Jurkat, Clone E6-1 (cell line): ENCODE measurements around the gene EIF2S3B. TPM values are rescaled to one million over a fixed set of nuclear protein-coding genes. Genes with fewer than 3 reads are reported as not detected.
"Not testable (repeated sequence)": the region's sequence is repeated elsewhere in the genome, so short reads cannot be mapped to it uniquely, and the experiment has no call there.

Experiments
- DNase-seq: peaks from one replicate; pipeline ENCODE4 v3.0.0-alpha.2; 2011; ENCODE audit warnings: low read depth, low spot score
- H3K4me3 ChIP-seq: 2 replicates; pipeline ENCODE4 v1.5.1; 2011; ENCODE audit warnings: mild to moderate bottlenecking, low read length, control low read depth, moderate library complexity
- polyA plus RNA-seq: library from polyadenylated mRNA; unstranded; fragments of >200 nt; gene quantifications from one replicate; pipeline ENCODE4 v1.2.1, GENCODE V29; 2012; ENCODE audit warnings: missing spikeins; ENCODE audit not compliant: insufficient read length, insufficient read depth

The EIF2S3B gene
- polyA plus RNA-seq: 4.5 TPM

GRCh38 chr12:10505620-10506019 lies at the start of gene EIF2S3B:
EIF2S3B (plus strand) TSS chr12:10505890; CDS start chr12:10505903, 13 bp downstream.
- DNase-seq: no peak
- H3K4me3 ChIP-seq: no peak within 1 kb of the TSS

GRCh38 chr12:10456856-10457255 lies 48.8 kb upstream of the EIF2S3B start:
- no peak overlapping the region for H3K4me3 ChIP-seq
- no peak for DNase-seq

- no peak for DNase-seq
- no peak overlapping the region for H3K4me3 ChIP-seq
These were observed 47.9 kb upstream of the EIF2S3B start for GRCh38 chr12:10457760-10458159.

GRCh38 chr12:10466311-10466710 lies 39.4 kb upstream of the EIF2S3B start:
- DNase-seq: no peak
- H3K4me3 ChIP-seq: no peak overlapping the region

- no peak overlapping the region for H3K4me3 ChIP-seq
These were observed 36.0 kb upstream of the EIF2S3B start for GRCh38 chr12:10469701-10470100.

GRCh38 chr12:10472808-10473207 lies 32.9 kb upstream of the EIF2S3B start:
- not testable (repeated sequence) for H3K4me3 ChIP-seq, DNase-seq

More at GRCh38 chr12:10469701-10470100, 36.0 kb upstream of the EIF2S3B start:
- DNase-seq: no peak

- DNase-seq, H3K4me3 ChIP-seq: not testable (repeated sequence)
These were observed 23.8 kb upstream of the EIF2S3B start for GRCh38 chr12:10481901-10482300.

GRCh38 chr12:10487328-10487727 lies 18.4 kb upstream of the EIF2S3B start:
- DNase-seq, H3K4me3 ChIP-seq: not testable (repeated sequence)

GRCh38 chr12:10491766-10492165 lies 13.9 kb upstream of the EIF2S3B start:
- DNase-seq: no peak

GRCh38 chr12:10497602-10498001 lies 8.1 kb upstream of the EIF2S3B start:
- H3K4me3 ChIP-seq: no peak overlapping the region
- DNase-seq: no peak

More at GRCh38 chr12:10491766-10492165, 13.9 kb upstream of the EIF2S3B start:
- no peak overlapping the region for H3K4me3 ChIP-seq

- DNase-seq: no peak
- no peak overlapping the region for H3K4me3 ChIP-seq
These were observed 7.6 kb upstream of the EIF2S3B start for GRCh38 chr12:10498042-10498441.

GRCh38 chr12:10501030-10501429 lies 4.7 kb upstream of the EIF2S3B start:
- no peak overlapping the region for H3K4me3 ChIP-seq
- DNase-seq: no peak

GRCh38 chr12:10503460-10503859 lies 2.2 kb upstream of the EIF2S3B start:
- DNase-seq: no peak
- no peak overlapping the region for H3K4me3 ChIP-seq

- no peak for DNase-seq
- H3K4me3 ChIP-seq: no peak overlapping the region
These were observed 6.2 kb downstream of the EIF2S3B start for GRCh38 chr12:10511756-10512355.

GRCh38 chr12:10512798-10513197 lies 7.1 kb downstream of the EIF2S3B start:
- no peak overlapping the region for H3K4me3 ChIP-seq
- DNase-seq: no peak

GRCh38 chr12:10521555-10521954 lies 15.9 kb downstream of the EIF2S3B start:
- DNase-seq: no peak
- no peak overlapping the region for H3K4me3 ChIP-seq

GRCh38 chr12:10528174-10528953 lies 22.7 kb downstream of the EIF2S3B start:
- no peak for DNase-seq
- H3K4me3 ChIP-seq: no peak overlapping the region

GRCh38 chr12:10529603-10530002 lies 23.9 kb downstream of the EIF2S3B start:
- no peak overlapping the region for H3K4me3 ChIP-seq
- DNase-seq: no peak

- H3K4me3 ChIP-seq: no peak overlapping the region
- no peak for DNase-seq
These were observed 32.0 kb downstream of the EIF2S3B start for GRCh38 chr12:10537721-10538120.

- peak; percentile 47 for DNase-seq
These were observed 35.1 kb downstream of the EIF2S3B start for GRCh38 chr12:10540776-10541205.

More at GRCh38 chr12:10540776-10541205, 35.1 kb downstream of the EIF2S3B start:
- no peak overlapping the region for H3K4me3 ChIP-seq
